ENCODE data around the gene MMP19. TPM values are rescaled to one million over a fixed set of nuclear protein-coding genes. Genes with fewer than 3 reads are reported as not detected.

MMP19 gene
- total RNA-seq, 3 donors from 2014 or later (not counting 1 experiment from before 2014, with no cell fraction given), result 0.45 to 0.88 TPM; not detected in 1

GRCh38 chr12:55789893-55790292 lies 52.8 kb downstream of the MMP19 start:
- intact Hi-C loops (cut with micrococcal nuclease), result no loop called here
- ATAC-seq, result no peak

GRCh38 chr12:55789171-55789570 lies 53.6 kb downstream of the MMP19 start:
- H3K27ac Mint-ChIP-seq, result no peak overlapping the region
- 100% methylated on average over 1 of the region's 2 CpGs for WGBS (ENCODE audit: insufficient coverage)
- intact Hi-C loops (cut with micrococcal nuclease), result no loop called here
- TF ChIP-seq CTCF (IDR thresholded peaks at IDR 0.05), result no peak
- Histone ChIP-seq H3K4me3 (ENCODE audit: low read length) (no peak overlapping the region), H3K4me1 (ENCODE audit: control insufficient read depth, insufficient read depth, low read length) (no peaks in the 10 kb centered on the region), H3K27me3 (ENCODE audit: control insufficient read depth, insufficient read depth, low read length) (no peaks in the 10 kb centered on the region), H3K9me3 (ENCODE audit: control insufficient read depth, insufficient read depth, low read length) (no peaks in the 10 kb centered on the region), H3K27ac (ENCODE audit: low read length) (no peak overlapping the region), H3K36me3 (ENCODE audit: control insufficient read depth, insufficient read depth, low read length) (peaks cover 69% of the 10 kb centered on the region)
- H3K9me3 Mint-ChIP-seq, result no peaks in the 10 kb centered on the region
- no peaks in the 10 kb centered on the region for H3K27me3 Mint-ChIP-seq (ENCODE audit: low read depth in 2 of 2)
- no peaks in the 10 kb centered on the region for H3K4me1 Mint-ChIP-seq
- ATAC-seq (no peak), DNase-seq (no peak)
- H3K4me3 Mint-ChIP-seq, result no peak overlapping the region
- H3K36me3 Mint-ChIP-seq, result peaks cover 24% of the 10 kb centered on the region

More at GRCh38 chr12:55789893-55790292, 52.8 kb downstream of the MMP19 start:
- no peak overlapping the region for H3K27ac Mint-ChIP-seq
- 100% methylated on average over 1 of the region's 4 CpGs for WGBS (ENCODE audit: insufficient coverage)
- Histone ChIP-seq H3K27ac (ENCODE audit: low read length) (no peak overlapping the region), H3K9me3 (ENCODE audit: control insufficient read depth, insufficient read depth, low read length) (no peaks in the 10 kb centered on the region), H3K4me1 (ENCODE audit: control insufficient read depth, insufficient read depth, low read length) (no peaks in the 10 kb centered on the region), H3K27me3 (ENCODE audit: control insufficient read depth, insufficient read depth, low read length) (no peaks in the 10 kb centered on the region), H3K4me3 (ENCODE audit: low read length) (no peak overlapping the region), H3K36me3 (ENCODE audit: control insufficient read depth, insufficient read depth, low read length) (peaks cover 70% of the 10 kb centered on the region)
- TF ChIP-seq CTCF (IDR thresholded peaks at IDR 0.05), result no peak
- DNase-seq, result no peak
- H3K4me3 Mint-ChIP-seq, result no peak overlapping the region
- H3K36me3 Mint-ChIP-seq, result peaks cover 31% of the 10 kb centered on the region
- no peaks in the 10 kb centered on the region for H3K27me3 Mint-ChIP-seq (ENCODE audit: low read depth in 2 of 2)
- H3K9me3 Mint-ChIP-seq, result no peaks in the 10 kb centered on the region
- peaks cover 0 to 3% of the 10 kb centered on the region in 2 donors for H3K4me1 Mint-ChIP-seq

GRCh38 chr12:55788546-55788945 lies 54.2 kb downstream of the MMP19 start:
- no peak for TF ChIP-seq CTCF (IDR thresholded peaks at IDR 0.05)
- Histone ChIP-seq H3K27ac (ENCODE audit: low read length) (no peak overlapping the region), H3K4me3 (ENCODE audit: low read length) (no peak overlapping the region), H3K27me3 (ENCODE audit: control insufficient read depth, insufficient read depth, low read length) (no peaks in the 10 kb centered on the region), H3K4me1 (ENCODE audit: control insufficient read depth, insufficient read depth, low read length) (no peaks in the 10 kb centered on the region), H3K36me3 (ENCODE audit: control insufficient read depth, insufficient read depth, low read length) (peaks cover 68% of the 10 kb centered on the region), H3K9me3 (ENCODE audit: control insufficient read depth, insufficient read depth, low read length) (no peaks in the 10 kb centered on the region)
- no peaks in the 10 kb centered on the region for H3K27me3 Mint-ChIP-seq (ENCODE audit: low read depth in 2 of 2)
- DNase-seq (no peak), ATAC-seq (no peak)
- peaks cover 19% of the 10 kb centered on the region for H3K36me3 Mint-ChIP-seq
- no peaks in the 10 kb centered on the region for H3K4me1 Mint-ChIP-seq
- intact Hi-C loops (cut with micrococcal nuclease), result no loop called here
- WGBS (ENCODE audit: insufficient coverage), result 98% methylated on average over 7 of the region's 7 CpGs
- no peaks in the 10 kb centered on the region for H3K9me3 Mint-ChIP-seq
- no peak overlapping the region for H3K4me3 Mint-ChIP-seq
- H3K27ac Mint-ChIP-seq, result no peak overlapping the region

Other genes with a start within 250 kb of the MMP19 start
- not detected for gene OR10P1, start 206.0 kb downstream of the MMP19 start, total RNA-seq
- gene ITGA7, start 135.0 kb downstream of the MMP19 start, total RNA-seq, result 1 to 10 TPM; 2.8 to 4.6 (median 4.3) TPM
- gene BLOC1S1, start 126.9 kb downstream of the MMP19 start, total RNA-seq, result 10 to 100 TPM; 75.8 to 83.7 (median 81.0) TPM
- gene RDH5, start 122.5 kb downstream of the MMP19 start, total RNA-seq, result 10 to 100 TPM in 2 of 3 donors, 1 to 10 TPM in 1; 9.6 to 19.0 (median 10.1) TPM
- gene CD63, start 113.9 kb downstream of the MMP19 start, total RNA-seq, result 100 to 1,000 TPM; 296 to 441 (median 319) TPM
- 10 to 100 TPM in 2 of 3 donors, 1 to 10 TPM in 1; 9.2 to 12.1 (median 10.2) TPM for gene GDF11, start 99.8 kb downstream of the MMP19 start, total RNA-seq
- 10 to 100 TPM; 50.5 to 57.0 (median 51.2) TPM for gene SARNP, start 25.2 kb downstream of the MMP19 start, total RNA-seq
- gene ORMDL2, start 24.9 kb downstream of the MMP19 start, total RNA-seq, result 10 to 100 TPM; 21.3 to 36.3 (median 23.1) TPM
- 10 to 100 TPM; 27.7 to 37.3 (median 34.4) TPM for gene DNAJC14, start 13.3 kb downstream of the MMP19 start, total RNA-seq
- gene PYM1, start 85.0 kb upstream of the MMP19 start, total RNA-seq, result 10 to 100 TPM; 18.5 to 21.2 (median 19.1) TPM
- gene DGKA, start 88.2 kb upstream of the MMP19 start, total RNA-seq, result 100 to 1,000 TPM; 137 to 145 (median 142) TPM
- gene PMEL, start 123.1 kb upstream of the MMP19 start, total RNA-seq, result under 1 TPM in 1 of 3 donors, not detected in 2; 0.35 TPM
- 10 to 100 TPM; 19.5 to 27.3 (median 27.3) TPM for gene CDK2, start 123.9 kb upstream of the MMP19 start, total RNA-seq
- 10 to 100 TPM; 69.4 to 80.0 (median 78.2) TPM for gene RAB5B, start 131.1 kb upstream of the MMP19 start, total RNA-seq
- 10 to 100 TPM; 11.0 to 15.9 (median 14.6) TPM for gene SUOX, start 154.3 kb upstream of the MMP19 start, total RNA-seq
- 1 to 10 TPM; 4.4 to 5.5 (median 5.5) TPM for gene IKZF4, start 178.1 kb upstream of the MMP19 start, total RNA-seq
- gene RPS26, start 199.0 kb upstream of the MMP19 start, total RNA-seq, result 10 to 100 TPM; 29.5 to 50.3 (median 35.5) TPM
- under 1 TPM in 2 of 3 donors, not detected in 1; 0.26 to 0.66 TPM for gene ERBB3, start 237.2 kb upstream of the MMP19 start, total RNA-seq

Measured in natural killer cell (primary cell).